Coronary artery (tissue), 2 donors: Measurements from ENCODE around the gene MARVELD3.

ENCODE experiments used
- DNase-seq: peaks from one replicate; pipeline ENCODE4 v3.0.0-alpha.2; 2017; ENCODE audit warnings: low spot score
- H3K27ac ChIP-seq, 2 donors: fragments of 200-600 bp; sonication (generic); one replicate each; pipeline ENCODE4 v1.5.1; 2016 to 2019
- H3K4me3 ChIP-seq: fragments of 200-600 bp; sonication (generic); 2 replicates; pipeline ENCODE4 v1.5.1; 2016; ENCODE audit warnings: mild to moderate bottlenecking, moderate library complexity
- CTCF ChIP-seq: fragments of 200-600 bp; sonication (generic); IDR thresholded peaks from one replicate; pipeline ENCODE4 v1.5.1; 2019; ENCODE audit warnings: antibody characterized with exemption

MARVELD3 gene

GRCh38 chr16:71627731-71628181, 1.8 kb downstream of the MARVELD3 start:
- TF ChIP-seq CTCF: no peak
- Histone ChIP-seq H3K27ac (no peak overlapping the region), H3K4me3 (no peak overlapping the region)
- DNase-seq: no peak

- no peak overlapping the region for H3K4me3 ChIP-seq
- DNase-seq: no peak
- H3K27ac ChIP-seq: no peak overlapping the region
- TF ChIP-seq CTCF: no peak
These were observed 2.8 kb downstream of the MARVELD3 start for GRCh38 chr16:71628810-71629209.

- no peak for DNase-seq
- no peak overlapping the region for H3K4me3 ChIP-seq
- H3K27ac ChIP-seq: no peak overlapping the region
- TF ChIP-seq CTCF: no peak
These were observed 3.5 kb downstream of the MARVELD3 start for GRCh38 chr16:71629278-71630016.

GRCh38 chr16:71630808-71631207, 4.8 kb downstream of the MARVELD3 start:
- DNase-seq: no peak
- Histone ChIP-seq H3K4me3 (no peak overlapping the region), H3K27ac (no peak overlapping the region)
- TF ChIP-seq CTCF: no peak

GRCh38 chr16:71631776-71632175, 5.8 kb downstream of the MARVELD3 start:
- Histone ChIP-seq H3K4me3 (no peak overlapping the region), H3K27ac (no peak overlapping the region)
- no peak for DNase-seq
- no peak for TF ChIP-seq CTCF

GRCh38 chr16:71635632-71636031, 9.6 kb downstream of the MARVELD3 start:
- H3K4me3 ChIP-seq: no peak overlapping the region
- no peak overlapping the region for H3K27ac ChIP-seq
- DNase-seq: no peak
- TF ChIP-seq CTCF: no peak

- DNase-seq: no peak
- TF ChIP-seq CTCF: no peak
- Histone ChIP-seq H3K27ac (no peak overlapping the region), H3K4me3 (no peak overlapping the region)
These were observed 11.4 kb downstream of the MARVELD3 start for GRCh38 chr16:71637398-71637797.
